ENCODE data around the gene SLC39A5.
"Not testable (repeated sequence)": the region's sequence is repeated elsewhere in the genome, so short reads cannot be mapped to it uniquely, and the experiment has no call there.

Gene SLC39A5

DNA sequence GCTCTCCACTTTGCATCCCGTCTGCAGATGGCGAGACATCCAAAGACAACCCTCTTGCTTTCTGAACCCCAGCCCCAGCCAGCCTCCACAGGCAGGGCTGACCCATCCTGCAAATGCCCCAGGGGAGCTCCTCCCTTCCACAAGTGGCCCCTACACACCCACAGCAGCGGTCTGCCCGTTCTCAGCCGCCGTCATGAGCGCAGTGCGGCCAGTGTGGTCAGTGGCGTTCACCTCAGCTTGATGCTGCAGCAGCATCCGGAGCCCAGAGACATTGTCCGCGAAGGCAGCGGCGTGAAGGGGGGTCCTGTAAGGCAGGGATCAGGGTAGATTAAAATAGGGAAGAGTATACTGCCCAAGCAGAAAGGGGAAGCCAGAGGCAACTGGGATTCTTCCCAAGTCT, 14.6 kb downstream of the SLC39A5 start:
- DNase-seq (ENCODE audit: low spot score) = no peak

- no peak for DNase-seq (ENCODE audit: low spot score)
These were observed 18.1 kb downstream of the SLC39A5 start for GRCh38 chr12:56247923-56248322.

GRCh38 chr12:56248711-56249110, 18.9 kb downstream of the SLC39A5 start:
- DNase-seq (ENCODE audit: low spot score) = no peak

DNA sequence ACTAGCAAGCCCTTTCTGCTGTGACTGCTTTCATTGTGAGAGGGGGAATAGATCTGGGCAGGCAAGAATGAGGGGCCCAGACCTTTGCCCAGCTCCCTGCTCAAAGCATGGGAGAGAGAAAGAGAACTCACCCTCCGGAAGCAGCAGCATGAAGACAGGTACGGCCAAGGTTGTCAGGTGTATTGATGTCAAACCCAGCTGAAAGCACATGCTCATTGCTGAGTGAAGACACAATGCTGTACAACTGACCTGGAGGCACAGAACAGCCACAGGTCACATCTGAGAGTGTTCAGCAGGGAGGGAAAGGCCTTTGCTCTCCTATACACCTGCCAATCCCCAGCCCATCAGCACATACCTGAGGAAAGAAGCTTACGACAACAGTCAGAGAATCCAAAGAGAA, 22.8 kb downstream of the SLC39A5 start:
- no peak for DNase-seq (ENCODE audit: low spot score)

GRCh38 chr12:56253091-56253490, 23.2 kb downstream of the SLC39A5 start:
- no peak for DNase-seq (ENCODE audit: low spot score)

GRCh38 chr12:56255671-56256070, 25.8 kb downstream of the SLC39A5 start:
- DNase-seq (ENCODE audit: low spot score) = no peak

GRCh38 chr12:56256326-56256960, 26.6 kb downstream of the SLC39A5 start:
- no peak for DNase-seq (ENCODE audit: low spot score)

DNA sequence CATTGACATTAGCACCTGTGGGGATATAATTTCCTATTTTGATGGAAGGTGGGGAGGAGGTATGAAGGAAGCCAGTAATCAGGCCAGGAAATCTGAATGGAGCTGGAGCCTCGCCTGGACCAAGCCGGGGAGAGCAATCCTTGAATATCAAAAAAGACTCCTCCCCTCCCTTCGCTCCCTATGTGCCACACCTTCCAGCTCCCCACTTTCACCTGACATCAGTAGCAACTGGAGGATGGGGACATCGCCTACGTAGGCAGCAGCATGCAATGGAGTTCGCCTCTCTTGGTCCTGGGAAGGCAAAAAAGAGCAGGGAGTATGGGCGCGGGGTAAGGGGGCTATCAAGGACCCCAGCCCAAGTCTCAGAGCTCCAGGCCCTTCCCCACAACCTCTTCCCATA, 27.2 kb downstream of the SLC39A5 start:
- no peak for DNase-seq (ENCODE audit: low spot score)

DNA sequence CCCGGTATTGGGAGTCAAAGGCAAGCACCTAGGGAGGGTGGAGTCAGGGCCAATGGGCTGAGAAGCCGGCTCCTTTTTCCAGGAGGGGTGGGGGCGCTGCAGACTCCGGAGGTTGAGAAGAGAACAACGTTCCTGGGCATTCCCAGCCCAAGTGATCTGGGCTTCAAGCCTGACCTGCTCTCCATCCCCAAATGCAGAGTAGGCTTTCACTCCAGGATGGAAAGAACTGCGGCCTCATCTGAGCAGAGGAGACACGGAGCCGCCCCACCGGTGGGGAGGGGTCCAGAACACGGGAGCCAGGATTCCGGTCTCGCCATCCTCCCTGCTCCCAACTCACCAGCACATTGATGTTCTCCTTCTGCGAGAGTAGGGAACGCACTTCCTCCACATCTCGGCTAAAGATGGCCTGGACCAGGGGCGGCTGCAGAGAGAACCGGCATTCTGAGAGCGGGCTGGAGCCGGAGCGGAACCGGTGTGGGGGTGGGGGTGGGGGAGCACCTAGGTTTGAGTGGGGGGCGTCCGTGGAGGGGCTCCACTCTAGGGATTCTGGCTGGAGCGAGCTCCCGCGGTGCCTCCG, 27.7 kb downstream of the SLC39A5 start:
- no peak for DNase-seq (ENCODE audit: low spot score)

- peak; percentile 73 for DNase-seq (ENCODE audit: low spot score)
These were observed 28.4 kb downstream of the SLC39A5 start, which contains the start of gene ANKRD52 for GRCh38 chr12:56258068-56258819. Gene ANKRD52, minus strand, starts transcription at chr12:56258384. Its CDS starts 115 bp downstream, at chr12:56258269.

DNA sequence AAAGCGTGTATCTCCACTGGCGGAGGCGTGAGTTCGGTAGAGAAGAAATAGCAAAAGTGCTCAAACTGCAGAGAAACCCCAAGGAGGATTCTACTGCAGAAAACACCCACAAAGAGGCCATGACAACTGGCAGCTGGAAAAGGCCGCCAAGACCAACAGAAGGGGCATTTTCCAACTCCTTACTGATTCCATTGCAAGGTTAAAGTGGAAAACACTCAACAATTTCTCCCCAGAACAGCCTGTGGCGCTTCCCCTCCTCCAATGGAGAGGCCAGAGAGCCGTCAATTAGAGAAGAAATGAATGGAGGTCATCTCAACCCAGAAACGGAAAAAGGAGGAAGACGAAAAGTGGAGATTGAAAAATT, 29.0 kb downstream of the SLC39A5 start:
- no peak for DNase-seq (ENCODE audit: low spot score)

DNA sequence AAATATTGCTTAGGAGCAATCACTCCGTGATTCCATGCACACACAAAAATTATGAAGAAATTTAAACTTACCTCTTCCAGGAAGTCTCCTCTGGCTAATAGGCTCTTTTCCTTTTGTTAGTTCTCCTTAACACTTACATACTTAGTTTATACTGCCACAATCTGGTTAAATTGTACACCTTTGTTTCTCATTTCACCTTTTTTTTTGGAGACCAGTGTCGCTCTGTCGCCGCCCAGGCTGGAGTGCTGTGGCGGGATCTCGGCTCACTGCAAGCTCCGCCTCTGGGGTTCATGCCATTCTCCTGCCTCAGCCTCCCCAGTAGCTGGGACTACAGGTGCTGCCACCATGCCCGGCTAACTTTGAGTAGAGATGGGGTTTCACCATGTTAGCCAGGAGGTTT, 30.5 kb downstream of the SLC39A5 start:
- no peak for DNase-seq (ENCODE audit: low spot score)

DNA sequence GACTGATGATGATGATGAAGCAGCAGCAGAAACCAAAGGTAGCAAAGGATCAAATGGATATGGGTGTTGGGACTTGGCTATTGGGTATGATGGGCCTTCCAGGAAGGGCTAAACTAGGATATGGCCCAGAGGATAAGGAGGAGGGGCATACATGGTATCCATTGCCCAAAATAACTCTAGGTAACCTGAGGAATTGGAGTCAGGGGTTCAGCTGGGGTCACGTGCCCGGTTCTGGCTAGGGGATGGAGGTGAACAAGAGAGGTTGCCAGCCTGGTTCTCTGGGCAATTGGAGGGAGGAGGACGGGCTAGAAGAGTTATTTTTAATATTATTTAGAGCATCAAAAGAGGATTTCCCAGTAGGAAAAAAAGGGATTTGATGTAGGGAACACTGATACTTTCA, 31.1 kb downstream of the SLC39A5 start:
- DNase-seq (ENCODE audit: low spot score) = no peak

- DNase-seq (ENCODE audit: low spot score) = no peak
These were observed 31.8 kb downstream of the SLC39A5 start for GRCh38 chr12:56261503-56262232.

- not testable (repeated sequence) for DNase-seq (ENCODE audit: low spot score)
These were observed 33.1 kb downstream of the SLC39A5 start for GRCh38 chr12:56262955-56263354.

- not testable (repeated sequence) for DNase-seq (ENCODE audit: low spot score)
These were observed 36.3 kb downstream of the SLC39A5 start for GRCh38 chr12:56266068-56266692.

DNA sequence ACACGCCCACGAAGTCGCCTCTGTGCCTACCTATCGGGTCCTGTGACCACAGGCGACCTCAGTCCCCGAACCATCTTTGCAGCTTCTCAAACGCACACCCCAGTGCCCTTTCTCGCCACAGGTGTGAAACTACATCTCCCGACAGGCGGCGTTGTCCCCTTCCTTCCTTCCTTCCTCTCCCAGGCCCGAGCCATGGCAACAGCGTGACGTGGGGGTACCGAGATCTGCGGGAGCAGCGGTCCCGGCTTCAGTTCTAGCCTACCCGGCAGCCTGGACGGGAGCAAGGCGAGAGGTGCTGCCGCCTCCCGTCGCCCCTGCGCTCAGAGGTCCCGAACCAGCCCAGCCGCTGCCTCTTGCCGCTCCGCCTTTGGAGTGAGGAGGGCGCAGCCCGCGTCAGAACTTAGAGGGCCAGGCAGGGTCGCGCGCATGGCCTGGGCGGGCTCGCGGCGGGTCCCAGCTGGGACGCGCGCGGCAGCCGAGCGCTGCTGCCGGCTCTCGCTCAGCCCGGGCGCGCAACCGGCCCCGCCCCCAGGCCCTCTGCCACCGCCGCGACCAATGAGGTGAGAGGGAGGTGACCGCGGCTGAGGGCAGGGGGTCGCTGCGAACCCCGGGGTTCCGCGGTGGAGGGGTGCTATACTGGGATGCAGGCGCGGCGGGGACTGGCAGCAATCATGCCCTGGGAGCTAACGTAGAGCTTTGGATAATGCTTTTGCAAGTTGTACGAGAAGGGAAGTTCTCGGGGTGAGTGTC, 37.0 kb downstream of the SLC39A5 start, which contains the start of gene COQ10A:
Gene COQ10A, plus strand, starts transcription at position 250 of the 750 bp plus-strand sequence. Its CDS starts 177 bp downstream, at position 427.
- DNase-seq (ENCODE audit: low spot score) = peak; percentile 89

GRCh38 chr12:56267443-56268071, 37.7 kb downstream of the SLC39A5 start:
- DNase-seq (ENCODE audit: low spot score) = no peak

DNA sequence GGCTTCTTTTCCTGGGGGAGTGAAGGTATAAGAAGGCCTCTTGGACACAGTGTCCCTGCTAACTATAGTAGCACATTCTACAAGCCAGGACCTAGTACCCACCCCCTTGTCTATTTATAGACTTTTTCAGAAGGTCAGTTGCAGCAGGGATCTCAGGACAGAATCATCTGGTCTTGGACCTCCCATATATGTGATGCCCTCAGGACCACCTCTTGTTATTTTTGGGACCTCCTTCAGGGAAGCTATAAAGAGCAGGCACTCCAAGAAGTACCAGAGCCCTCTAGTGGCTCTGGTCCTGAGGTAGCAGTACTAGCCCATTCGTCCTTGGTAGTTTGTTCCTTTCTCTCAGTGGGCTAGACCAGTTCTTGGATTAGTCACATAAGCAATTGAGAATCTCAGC, 41.2 kb downstream of the SLC39A5 start:
- DNase-seq (ENCODE audit: low spot score) = no peak

- not testable (repeated sequence) for DNase-seq (ENCODE audit: low spot score)
These were observed 42.6 kb downstream of the SLC39A5 start for GRCh38 chr12:56272468-56272867.

DNA sequence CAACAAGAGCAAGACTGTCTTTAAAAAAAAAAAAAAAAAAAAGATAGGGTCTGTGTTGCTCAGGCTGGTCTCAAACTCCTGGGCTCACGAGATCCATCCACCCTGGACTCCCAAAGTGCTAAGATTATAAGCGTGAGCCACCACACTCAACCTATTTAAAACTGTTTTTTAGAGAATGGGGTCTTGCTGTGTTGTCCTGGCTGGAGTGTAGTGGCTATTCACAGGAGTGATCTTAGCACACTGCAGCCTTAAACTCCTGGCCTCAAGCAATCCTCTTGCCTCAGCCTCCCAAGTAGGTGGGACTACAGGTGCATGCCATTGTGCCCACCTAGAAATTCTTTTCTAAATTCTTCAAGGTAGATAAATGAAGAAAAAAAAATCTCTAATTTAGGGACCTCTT, 44.4 kb downstream of the SLC39A5 start:
- DNase-seq (ENCODE audit: low spot score) = no peak

Data from CD4-positive, alpha-beta T cell treated with Interleukin-2 at 100 ng/mL for 4 hours (primary cell).